Activated T-cell treated with anti-CD3 and anti-CD28 coated beads, Interleukin-2, amount 50 U/mL, for 72 hours (primary cell): ENCODE data around the gene GTSE1. TPM values are rescaled to one million over a fixed set of nuclear protein-coding genes. Genes with fewer than 3 reads are reported as not detected.

Source experiments
- ATAC-seq, 2 donors: fragments of 150-1000 bp; cut with Tn5 transposase; replicated peaks in 1 of 2; 2 replicates each; pipeline ENCODE4 v1.10.0; 2021; ENCODE audit warnings: moderate library complexity in 2 of 2, mild to moderate bottlenecking in 1 of 2
- DNase-seq, 2 donors: peaks; one replicate each; pipeline ENCODE4 v3.0.0; 2021 to 2022; ENCODE audit warnings: mixed read lengths in 1 of 2
- H3K27ac Mint-ChIP-seq: one replicate; pipeline ENCODE4 v1.8.0; 2022; ENCODE audit warnings: mild to moderate bottlenecking, moderate library complexity, mixed read lengths
- H3K27me3 Mint-ChIP-seq: one replicate; pipeline ENCODE4 v1.8.0; 2022; ENCODE audit warnings: low read depth, mixed read lengths
- H3K36me3 Mint-ChIP-seq, 2 donors: one replicate each; pipeline ENCODE4 v1.8.0; 2022; ENCODE audit warnings: mixed read lengths in 2 of 2, mild to moderate bottlenecking in 1 of 2; ENCODE audit not compliant: insufficient read depth in 2 of 2
- H3K4me1 Mint-ChIP-seq: one replicate; pipeline ENCODE4 v1.8.0; 2022; ENCODE audit warnings: low read depth, mixed read lengths
- H3K4me3 Mint-ChIP-seq, 2 donors: one replicate each; pipeline ENCODE4 v1.8.0; 2022; ENCODE audit warnings: mild to moderate bottlenecking in 2 of 2, mixed read lengths in 2 of 2, moderate library complexity in 2 of 2
- H3K9me3 Mint-ChIP-seq, 2 donors: one replicate each; pipeline ENCODE4 v1.8.0; 2022; ENCODE audit warnings: mixed read lengths in 2 of 2
- total RNA-seq, 2 donors: library from RNA; stranded (reverse); gene quantifications; one replicate each; pipeline ENCODE4 v1.2.3, GENCODE V29; 2022

Gene GTSE1
- total RNA-seq, 2 donors from 2014 or later: 54.2 to 60.5 TPM

DNA sequence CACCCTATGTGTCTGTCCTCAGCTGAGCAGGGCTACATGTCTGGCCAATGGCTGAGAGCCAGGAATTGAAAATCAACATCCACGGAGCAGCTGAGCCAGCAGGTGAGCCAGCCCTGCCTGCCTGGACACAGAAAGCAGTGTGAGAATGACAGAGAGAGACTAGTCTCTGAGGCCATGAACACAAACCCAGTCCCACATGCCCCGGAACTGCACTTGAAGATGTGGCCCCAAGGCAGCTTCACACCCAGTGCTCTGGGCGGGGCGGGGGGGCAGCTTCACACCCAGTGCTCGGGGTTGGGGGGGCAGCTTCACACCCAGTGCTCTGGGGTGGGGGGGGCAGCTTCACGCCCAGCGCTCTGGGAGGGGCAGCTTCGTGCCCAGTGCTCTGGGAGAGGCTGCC, 76.5 kb downstream of the GTSE1 start:
- DNase-seq: no peak
- Mint-ChIP-seq H3K4me1 (peaks cover 35% of the 10 kb centered on the region), H3K9me3 (peaks cover 2 to 4% of the 10 kb centered on the region in 2 donors), H3K4me3 (no peak overlapping the region), H3K27ac (no peak overlapping the region), H3K27me3 (peaks cover 16% of the 10 kb centered on the region), H3K36me3 (peaks cover 3 to 11% of the 10 kb centered on the region in 2 donors)
- no peak for ATAC-seq

DNA sequence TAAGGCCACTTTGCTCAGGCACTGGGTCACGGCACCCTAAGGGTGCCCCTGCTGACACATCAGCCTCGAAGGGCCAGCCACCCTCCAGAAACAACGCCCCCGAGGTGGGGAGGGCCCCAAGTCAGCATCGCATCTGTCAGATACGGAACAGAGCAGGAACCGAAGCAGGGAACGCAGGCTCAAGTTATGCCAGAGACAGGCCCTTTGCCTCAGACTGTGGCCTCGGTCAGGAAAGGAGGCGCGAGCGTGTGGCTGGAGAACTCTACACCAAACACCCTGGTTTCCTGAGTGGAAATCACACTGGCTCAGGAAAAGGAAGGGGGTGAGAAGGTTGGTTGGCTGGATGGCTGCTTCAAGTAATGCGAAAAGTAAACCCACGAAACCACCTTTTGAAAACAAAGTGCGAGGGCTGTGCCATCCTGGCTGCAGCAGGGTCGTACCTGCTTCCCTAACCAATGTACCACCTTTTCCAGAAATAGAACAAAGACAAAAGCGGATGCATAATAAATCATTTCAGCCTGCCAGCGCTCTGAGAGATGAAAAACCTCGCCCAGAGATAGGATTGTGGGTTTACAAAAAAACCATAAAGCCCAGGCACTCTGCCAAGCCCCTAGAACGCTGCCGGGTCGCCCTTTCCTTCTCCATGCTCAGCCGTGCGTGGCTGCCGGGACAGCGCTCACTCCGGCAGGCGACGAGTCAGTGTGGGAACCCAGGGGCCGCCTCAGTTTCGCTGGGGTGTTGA, 77.4 kb downstream of the GTSE1 start:
- peak; percentile 47 to 53 for ATAC-seq
- DNase-seq: peak in 1 of 2 donors; percentile 15
- Mint-ChIP-seq H3K9me3 (peaks cover 2 to 4% of the 10 kb centered on the region in 2 donors), H3K4me1 (peaks cover 35% of the 10 kb centered on the region), H3K27ac (no peak overlapping the region), H3K36me3 (peaks cover 3 to 11% of the 10 kb centered on the region in 2 donors), H3K27me3 (peaks cover 16% of the 10 kb centered on the region), H3K4me3 (peak overlapping the region; percentile 23 to 53)

GRCh38 chr22:46374663-46375474, 78.2 kb downstream of the GTSE1 start:
- peaks cover 32% of the 10 kb centered on the region for H3K4me1 Mint-ChIP-seq
- H3K36me3 Mint-ChIP-seq: peaks cover 3 to 11% of the 10 kb centered on the region in 2 donors
- DNase-seq: no peak
- ATAC-seq: no peak
- H3K27ac Mint-ChIP-seq: no peak overlapping the region
- H3K9me3 Mint-ChIP-seq: peaks cover 2 to 4% of the 10 kb centered on the region in 2 donors
- peaks cover 16% of the 10 kb centered on the region for H3K27me3 Mint-ChIP-seq
- H3K4me3 Mint-ChIP-seq: no peak overlapping the region

- ATAC-seq (no peak), DNase-seq (no peak)
- Mint-ChIP-seq H3K36me3 (peaks cover 3 to 11% of the 10 kb centered on the region in 2 donors), H3K9me3 (peaks cover 2 to 4% of the 10 kb centered on the region in 2 donors), H3K27me3 (peaks cover 15% of the 10 kb centered on the region), H3K4me1 (peaks cover 23% of the 10 kb centered on the region), H3K4me3 (no peak overlapping the region), H3K27ac (no peak overlapping the region)
These were observed 79.4 kb downstream of the GTSE1 start for GRCh38 chr22:46376111-46376510.

DNA sequence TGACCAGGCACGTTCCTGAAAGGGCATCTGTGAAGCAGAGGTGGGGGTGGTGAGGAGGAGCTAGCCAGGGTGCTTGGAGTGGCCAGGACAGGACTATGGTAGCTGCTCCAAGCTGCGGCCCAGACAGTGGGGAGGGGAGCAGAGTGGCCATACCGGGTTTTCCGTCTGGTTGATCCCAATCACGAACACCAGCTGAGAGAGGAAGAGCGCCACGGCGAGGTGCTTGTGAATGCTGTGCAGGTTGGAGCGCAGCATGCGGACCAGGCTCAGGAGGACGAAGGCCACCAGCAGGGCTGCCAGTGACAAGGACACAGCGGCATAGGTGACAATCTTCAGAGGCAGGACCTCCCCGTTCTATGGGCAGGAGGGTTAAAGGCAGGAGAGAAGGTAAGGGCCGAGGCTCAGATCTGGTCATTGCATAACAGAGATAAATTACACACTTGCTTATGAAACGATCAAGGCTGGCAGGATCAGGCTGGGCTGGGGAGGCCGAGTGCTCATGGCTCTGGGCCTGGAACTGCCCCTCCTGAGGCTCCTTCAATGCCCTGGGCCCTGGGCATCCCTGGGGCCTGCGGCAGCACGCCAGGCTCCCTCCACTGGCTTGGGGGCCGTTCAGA, 80.3 kb downstream of the GTSE1 start:
- H3K27me3 Mint-ChIP-seq: peaks cover 7% of the 10 kb centered on the region
- ATAC-seq (no peak), DNase-seq (no peak)
- H3K36me3 Mint-ChIP-seq: peaks cover 3 to 11% of the 10 kb centered on the region in 2 donors
- peaks cover 2 to 4% of the 10 kb centered on the region in 2 donors for H3K9me3 Mint-ChIP-seq
- H3K4me1 Mint-ChIP-seq: peaks cover 14% of the 10 kb centered on the region
- H3K27ac Mint-ChIP-seq: no peak overlapping the region
- no peak overlapping the region for H3K4me3 Mint-ChIP-seq

DNA sequence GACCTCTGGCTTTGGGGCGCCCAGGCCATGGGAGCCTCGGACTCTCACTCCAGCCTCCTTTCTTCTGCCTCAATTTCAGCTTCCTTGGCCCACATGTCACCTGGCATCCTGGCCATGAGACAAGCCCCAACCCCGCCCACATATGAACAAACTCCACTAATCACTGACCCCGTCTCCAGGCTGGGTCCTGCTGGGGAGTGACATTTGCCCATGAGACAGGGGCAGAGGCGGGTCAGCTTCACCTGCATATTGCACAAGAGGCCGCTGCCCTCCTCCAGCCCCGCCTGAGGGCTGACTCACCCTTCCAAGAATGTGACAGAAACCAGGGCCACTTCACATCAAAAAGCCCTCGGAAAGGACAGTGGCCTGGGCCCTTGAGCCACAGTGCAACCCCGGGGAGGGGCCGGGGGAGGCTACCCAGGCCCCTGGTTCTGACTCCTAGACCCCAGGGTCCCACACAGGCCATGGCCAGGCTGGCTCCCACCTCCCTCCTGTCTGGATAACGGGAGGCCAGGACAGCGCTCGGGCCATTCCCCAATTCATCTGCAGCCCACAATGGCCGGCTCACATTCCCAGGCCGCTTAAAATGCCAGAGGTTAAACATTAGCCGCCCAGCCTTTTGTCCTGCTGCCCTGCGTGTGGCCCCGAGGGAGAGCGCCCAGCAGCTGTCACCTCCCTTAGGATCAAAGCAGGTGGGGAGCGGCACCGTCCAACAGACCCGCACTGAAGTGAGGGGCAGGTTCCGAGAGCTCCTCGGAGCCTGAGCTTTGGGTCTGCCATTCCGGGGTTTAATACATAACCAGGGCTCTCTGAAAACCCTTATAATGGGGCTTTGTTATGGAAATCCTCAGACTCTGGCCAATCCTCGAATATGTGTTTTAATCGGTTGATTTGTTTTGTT, 81.1 kb downstream of the GTSE1 start:
- H3K27ac Mint-ChIP-seq: no peak overlapping the region
- no peak overlapping the region for H3K4me3 Mint-ChIP-seq
- DNase-seq (no peak), ATAC-seq (no peak)
- H3K9me3 Mint-ChIP-seq: peaks cover 2 to 4% of the 10 kb centered on the region in 2 donors
- peaks cover 3 to 11% of the 10 kb centered on the region in 2 donors for H3K36me3 Mint-ChIP-seq
- peaks cover 2% of the 10 kb centered on the region for H3K27me3 Mint-ChIP-seq
- peaks cover 11% of the 10 kb centered on the region for H3K4me1 Mint-ChIP-seq

DNA sequence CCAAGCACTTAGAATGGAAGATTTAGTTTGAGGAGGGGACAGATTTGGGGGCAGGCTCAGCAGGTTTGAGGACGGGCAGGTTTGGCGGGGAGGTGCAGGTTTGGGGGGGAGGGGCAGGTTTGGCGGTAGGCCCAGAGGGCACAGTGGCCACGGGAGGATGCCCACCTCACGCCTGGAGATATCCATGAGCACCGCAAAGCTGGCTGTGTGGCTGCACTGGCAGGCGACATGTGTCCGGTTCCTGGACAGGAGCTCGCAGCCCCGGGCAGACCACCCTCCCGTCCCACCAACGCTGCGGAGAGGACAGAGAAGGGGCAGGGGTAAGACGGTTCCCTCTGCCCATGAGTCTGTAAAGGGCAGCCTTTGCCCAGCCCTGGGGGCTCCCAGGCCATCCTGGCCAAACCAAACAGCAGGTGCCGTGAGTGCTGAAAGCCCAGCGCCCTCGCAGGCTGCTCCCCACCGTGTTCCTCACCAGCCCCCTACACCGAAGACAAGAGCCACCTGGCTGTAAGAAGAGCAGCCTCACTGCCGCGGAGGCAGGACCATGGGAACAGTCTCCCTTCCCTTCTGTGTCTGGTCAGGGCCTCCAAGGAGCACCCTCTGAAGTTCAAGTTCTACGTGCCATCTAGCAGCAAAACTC, 81.9 kb downstream of the GTSE1 start:
- no peak overlapping the region for H3K27ac Mint-ChIP-seq
- no peak for ATAC-seq
- no peak for DNase-seq
- peaks cover 3 to 11% of the 10 kb centered on the region in 2 donors for H3K36me3 Mint-ChIP-seq
- no peaks in the 10 kb centered on the region for H3K27me3 Mint-ChIP-seq
- H3K4me1 Mint-ChIP-seq: peaks cover 11% of the 10 kb centered on the region
- peaks cover 2 to 4% of the 10 kb centered on the region in 2 donors for H3K9me3 Mint-ChIP-seq
- no peak overlapping the region for H3K4me3 Mint-ChIP-seq

- Mint-ChIP-seq H3K27ac (no peak overlapping the region), H3K4me3 (no peak overlapping the region), H3K27me3 (no peaks in the 10 kb centered on the region), H3K36me3 (peaks cover 3 to 11% of the 10 kb centered on the region in 2 donors), H3K4me1 (peaks cover 4% of the 10 kb centered on the region), H3K9me3 (peaks cover 2 to 4% of the 10 kb centered on the region in 2 donors)
- DNase-seq (no peak), ATAC-seq (no peak)
These were observed 82.6 kb downstream of the GTSE1 start for GRCh38 chr22:46379066-46379930.

DNA sequence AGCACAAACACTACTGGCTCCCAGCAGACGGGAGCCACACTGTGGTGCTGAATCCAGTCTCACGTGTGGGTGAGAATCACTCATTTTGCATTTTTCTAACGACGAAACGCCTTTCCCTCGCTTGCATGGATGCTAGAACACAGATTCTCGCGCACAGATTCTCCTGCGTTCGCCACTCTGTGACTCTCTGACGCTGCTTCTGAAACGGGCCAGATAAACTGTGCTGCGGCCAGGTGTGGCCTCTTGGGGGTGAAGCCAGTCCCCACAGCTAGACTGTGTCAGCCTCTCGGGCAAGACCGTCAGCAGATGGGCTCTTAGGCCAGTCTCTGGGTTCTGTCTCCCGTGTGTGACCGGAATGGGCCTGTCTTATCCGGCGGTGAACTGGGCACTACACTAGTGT, 83.4 kb downstream of the GTSE1 start:
- H3K9me3 Mint-ChIP-seq: peaks cover 2 to 4% of the 10 kb centered on the region in 2 donors
- no peak overlapping the region for H3K27ac Mint-ChIP-seq
- no peak overlapping the region for H3K4me3 Mint-ChIP-seq
- H3K27me3 Mint-ChIP-seq: no peaks in the 10 kb centered on the region
- no peak for ATAC-seq
- H3K4me1 Mint-ChIP-seq: no peaks in the 10 kb centered on the region
- DNase-seq: no peak
- H3K36me3 Mint-ChIP-seq: peaks cover 3 to 10% of the 10 kb centered on the region in 2 donors
